M059J (cell line): ENCODE results near the gene SLC7A8. TPM values are rescaled to one million over a fixed set of nuclear protein-coding genes. Genes with fewer than 3 reads are reported as not detected.

Experiments
- DNase-seq: peaks from one replicate; pipeline ENCODE4 v3.0.0-alpha.2; 2012; ENCODE audit warnings: low read depth
- total RNA-seq: library from RNA; depleted of rRNA; stranded (reverse); fragments of >200 nt; shearing (Covaris generic); gene quantifications from 2 replicates; pipeline ENCODE4 v1.2.3, GENCODE V29; 2014

SLC7A8 gene
- total RNA-seq, 1 experiment from 2014 or later = 4.0 TPM

DNA sequence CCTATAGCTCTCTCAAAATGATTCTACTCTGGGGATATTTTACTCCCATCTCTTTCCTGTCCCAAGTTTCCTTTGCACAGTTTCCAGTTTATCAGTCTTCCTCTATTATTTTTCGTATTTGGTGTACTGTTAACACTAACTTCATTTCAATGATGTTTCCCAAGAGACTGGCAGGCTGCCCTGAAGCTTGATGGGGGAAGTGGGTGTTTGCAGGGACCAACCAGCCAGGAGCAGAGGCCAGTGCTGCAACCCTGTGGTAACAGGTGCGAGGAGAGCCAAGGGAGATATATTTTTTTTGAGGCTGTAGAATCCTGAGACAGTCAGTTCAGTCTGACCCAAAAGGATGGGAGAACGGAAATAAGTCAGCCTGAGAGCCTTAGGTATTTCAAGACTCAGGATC lies 52.6 kb downstream of the SLC7A8 start:
- no peak for DNase-seq

DNA sequence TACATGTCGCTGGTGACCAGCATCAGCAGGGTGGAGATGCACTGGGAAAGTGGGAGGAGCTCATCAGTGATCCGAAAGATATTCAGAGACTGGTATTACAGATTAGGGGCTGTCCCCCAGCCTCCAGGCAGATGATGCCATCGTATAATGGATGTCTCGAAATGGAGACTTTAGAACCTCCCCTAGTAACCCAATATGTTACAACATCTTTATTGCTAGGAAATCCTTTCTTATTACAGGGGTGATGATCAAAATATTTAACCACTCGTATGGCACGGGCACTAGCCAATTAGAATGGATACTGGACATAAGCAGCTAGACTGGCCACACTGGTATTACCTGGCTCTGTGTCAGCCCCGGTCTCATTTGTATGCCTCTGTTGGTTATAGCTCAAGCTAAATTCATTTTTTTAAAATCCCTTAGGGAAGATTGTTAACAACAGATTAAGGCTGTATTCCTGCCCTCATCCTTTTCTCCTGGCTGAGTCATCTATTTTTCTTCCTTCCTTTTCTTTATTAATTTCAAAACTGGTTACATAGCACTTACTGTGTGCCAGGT lies 53.6 kb downstream of the SLC7A8 start:
- no peak for DNase-seq

DNA sequence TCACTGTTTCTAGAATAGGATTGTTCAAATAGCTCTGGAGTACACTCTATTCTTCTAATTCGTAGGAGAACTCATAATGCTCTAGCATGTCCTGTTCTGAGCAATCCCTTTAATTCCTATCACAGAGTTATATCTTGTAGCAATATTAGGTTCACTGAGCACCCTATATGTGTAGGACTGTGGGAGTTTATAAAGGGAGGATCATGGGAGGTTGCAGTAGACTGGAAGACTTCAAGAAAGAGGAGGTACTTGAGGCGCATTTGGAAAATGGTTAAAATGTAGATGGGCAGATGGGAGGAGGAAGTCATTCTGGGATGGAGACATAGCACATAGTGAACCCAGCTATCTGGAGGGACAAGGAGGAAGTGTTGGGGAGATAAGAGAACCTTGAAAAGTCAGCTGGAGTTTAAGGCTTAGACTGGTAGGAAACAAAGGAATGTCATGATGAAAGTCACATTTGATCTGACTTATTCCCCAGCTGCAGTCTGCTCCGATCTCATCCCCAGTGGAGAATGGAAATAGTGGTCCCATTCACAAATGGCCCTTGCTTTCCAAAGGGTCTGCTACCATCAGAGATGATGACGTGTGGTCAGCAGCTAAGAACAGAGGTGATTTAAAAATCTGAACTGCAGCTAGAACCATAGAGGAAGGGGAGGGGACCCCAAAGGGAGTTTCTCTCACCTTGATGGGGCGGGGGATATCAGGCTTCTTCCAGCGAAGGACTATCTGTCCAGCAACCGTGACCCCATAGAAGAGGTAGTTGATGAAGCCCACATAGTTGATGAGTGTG lies 54.3 kb downstream of the SLC7A8 start:
- no peak for DNase-seq

DNA sequence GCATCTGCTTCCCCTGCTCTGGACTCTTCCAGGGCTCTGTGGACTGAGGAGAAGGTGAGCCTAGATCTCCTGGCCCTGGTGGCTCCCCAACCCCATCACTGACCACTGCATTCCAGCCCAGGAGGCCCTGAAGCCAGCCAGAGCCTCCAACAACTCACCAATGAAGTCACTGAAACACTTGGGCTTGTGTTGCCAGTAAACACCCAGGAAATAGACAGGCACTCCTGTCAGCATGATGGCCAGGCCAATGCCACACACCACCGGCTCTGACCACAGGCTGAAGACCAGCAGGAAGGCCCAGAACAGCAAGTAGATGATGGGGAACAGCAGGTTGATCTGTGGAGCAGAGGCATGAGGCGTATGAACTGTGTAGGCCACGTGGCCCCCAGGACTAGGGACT lies 55.6 kb downstream of the SLC7A8 start:
- DNase-seq = no peak

DNA sequence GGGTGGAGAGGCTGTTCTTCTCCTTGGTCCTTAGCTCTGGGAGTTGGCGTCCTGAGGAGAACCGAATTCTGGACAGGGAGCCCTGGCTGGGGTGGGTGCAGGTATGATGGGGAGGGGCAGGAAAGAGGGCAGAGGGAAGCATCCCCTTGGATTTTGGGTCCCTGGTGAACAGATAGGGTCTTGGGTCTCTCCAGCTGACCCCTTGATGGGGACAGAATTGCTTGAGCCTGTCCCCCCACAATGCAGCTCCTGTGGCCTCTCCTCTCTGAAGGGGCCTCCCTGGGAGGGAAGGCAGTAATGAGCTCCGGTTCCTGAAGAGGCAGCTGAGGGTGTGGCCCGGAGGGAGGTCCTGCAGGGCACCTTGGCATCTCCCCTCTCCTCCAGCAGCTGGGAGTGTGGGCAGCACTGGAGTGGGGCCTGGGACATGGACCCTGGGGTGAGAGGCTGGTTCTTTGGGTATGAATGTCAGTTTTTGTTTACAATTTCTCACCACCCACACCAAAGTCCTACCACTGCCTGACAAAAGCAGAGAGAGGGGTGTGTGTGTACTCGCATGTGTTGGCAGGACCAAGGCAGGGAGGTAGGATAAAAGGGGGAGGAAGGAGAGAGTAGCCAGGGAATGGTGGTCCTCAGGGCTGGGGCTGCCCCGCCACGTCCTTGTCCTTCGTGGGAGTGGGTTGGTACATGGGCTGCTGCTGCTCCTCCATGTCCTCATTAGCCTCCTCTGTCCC lies 56.7 kb downstream of the SLC7A8 start:
- no peak for DNase-seq

DNA sequence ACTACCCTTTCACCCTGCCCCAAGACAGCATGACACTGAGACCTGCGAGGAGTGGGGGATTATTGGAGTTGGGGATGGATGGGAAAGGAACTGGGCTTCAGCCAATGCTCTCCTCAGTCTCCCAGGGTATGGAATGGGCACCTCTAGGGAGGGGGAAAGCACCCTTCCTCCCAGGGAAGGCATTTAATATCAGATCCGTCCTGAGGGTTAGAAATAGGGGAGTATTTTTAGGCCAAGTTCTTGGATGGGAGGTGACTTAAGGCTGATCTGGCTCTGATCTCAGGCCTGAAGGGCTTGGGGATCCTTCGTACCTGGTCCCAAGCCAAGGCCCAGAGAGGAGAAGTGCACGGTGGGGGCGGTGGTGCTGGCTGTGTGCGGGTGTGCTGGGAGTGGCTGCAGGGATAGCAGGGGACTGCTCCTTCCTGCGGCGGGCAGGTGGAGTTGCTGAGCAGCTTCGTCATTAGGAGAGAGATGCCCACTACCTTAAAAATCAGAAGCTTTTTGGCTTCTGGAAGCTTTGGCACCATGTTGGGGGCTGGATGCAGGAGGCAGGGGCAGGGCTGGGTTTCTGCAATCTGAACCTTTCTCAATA lies 57.4 kb downstream of the SLC7A8 start:
- DNase-seq = no peak

DNA sequence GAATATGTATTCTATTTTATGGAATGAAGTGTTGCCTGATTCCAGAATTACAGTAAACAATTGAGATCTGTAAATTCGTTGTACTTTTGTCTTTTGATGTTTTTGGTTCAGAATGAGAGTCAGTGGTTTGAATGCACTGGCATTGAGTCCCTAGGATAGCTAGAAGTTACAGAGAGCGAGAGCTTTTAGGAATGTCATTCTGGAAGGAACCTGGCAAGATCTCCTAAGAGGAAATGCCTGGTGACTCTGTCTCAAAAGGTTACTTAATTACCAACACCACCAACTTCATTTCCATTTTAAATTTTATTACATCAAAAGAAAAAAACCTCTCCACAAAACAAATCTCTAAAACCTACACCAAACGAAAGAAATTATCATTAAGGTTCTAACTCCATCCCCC lies 58.4 kb downstream of the SLC7A8 start:
- DNase-seq = peak; percentile 27

DNA sequence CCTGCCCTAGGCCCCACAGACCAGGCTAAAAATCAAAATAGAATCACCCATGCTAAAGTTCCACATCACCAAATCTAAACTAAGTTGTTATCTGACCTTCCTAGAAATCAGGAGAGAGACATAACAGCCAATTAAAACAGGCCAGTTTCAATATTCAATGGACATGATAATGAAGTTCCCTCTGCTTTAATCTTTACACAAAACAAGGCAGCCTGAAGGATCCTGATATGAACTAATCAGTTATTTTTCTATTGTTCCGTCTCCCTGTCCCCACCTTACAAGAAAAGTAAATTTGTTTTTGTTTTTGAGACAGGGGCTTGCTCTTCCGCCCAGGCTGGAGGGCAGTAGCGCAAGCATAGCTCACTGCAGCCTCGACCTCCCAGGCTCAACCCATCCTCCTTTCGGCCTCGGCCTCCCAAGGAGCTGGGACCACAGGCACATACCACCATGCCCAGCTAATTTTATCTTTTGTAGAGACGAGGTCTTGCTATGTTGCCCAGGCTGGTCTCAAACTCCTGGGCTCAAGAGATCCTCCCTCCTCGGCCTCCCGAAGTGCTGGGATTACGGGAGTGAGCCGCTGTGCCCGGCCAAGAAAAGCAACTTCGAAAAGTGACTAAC lies 59.0 kb downstream of the SLC7A8 start:
- no peak for DNase-seq

DNA sequence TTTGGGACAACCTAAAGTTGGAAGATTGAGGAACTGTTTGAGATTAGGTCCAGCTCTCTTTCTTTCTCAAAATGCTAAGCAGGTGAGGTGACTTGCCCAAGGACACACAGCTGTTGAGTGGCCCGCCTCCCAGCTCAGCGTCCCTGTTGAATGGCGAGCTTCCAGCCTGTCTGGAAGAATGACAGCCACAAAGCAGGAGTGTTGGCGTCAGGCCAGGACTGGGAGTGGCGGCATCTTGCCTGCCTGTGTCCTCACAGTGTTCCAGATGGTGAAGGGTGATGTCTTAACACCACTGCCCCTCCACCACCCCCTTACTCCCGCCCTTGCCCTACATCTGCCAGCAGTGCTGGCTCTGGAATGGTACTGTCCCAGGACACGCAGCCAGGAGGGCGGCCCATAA lies 60.0 kb downstream of the SLC7A8 start:
- no peak for DNase-seq

DNA sequence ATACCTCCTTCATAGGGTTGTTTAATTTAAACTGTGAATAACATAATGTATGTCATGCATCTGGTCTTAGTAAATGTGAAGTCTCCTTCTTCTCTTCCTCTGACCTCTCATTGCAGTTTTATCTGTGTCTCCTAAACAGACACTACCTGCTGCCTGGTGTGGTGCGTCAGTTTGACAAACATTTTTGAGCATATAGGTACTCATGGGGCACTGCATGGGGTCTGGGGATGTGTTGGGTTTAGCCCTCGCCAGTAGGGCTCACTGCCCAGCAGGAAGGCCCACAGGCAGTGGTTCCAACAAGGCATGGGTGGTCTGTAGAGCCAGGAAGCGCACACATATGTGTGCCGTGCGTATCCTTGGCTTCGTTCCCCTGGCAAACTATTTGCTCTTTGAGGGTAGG lies 61.4 kb downstream of the SLC7A8 start:
- DNase-seq = no peak

DNA sequence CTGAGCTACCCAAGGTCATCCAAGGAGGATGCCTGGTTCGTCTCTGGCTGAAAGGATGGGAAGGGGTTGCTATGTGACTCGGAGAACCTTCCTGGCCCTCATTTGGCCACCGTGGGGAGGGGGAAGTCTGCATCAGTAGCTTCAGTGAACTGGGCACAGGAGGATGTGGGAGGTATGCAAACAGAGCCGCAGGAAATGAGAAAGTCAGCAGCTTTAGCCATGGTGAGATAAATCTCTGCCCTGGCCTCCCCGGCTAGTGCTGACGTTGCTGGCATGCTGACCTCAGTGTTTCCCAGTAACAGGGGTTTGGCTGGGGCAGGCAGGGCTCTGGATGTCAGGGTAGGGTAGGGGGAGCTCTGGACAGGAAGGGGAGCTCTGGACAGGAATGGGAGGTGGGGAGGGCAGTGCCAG lies 62.1 kb downstream of the SLC7A8 start:
- peak; percentile 83 for DNase-seq

DNA sequence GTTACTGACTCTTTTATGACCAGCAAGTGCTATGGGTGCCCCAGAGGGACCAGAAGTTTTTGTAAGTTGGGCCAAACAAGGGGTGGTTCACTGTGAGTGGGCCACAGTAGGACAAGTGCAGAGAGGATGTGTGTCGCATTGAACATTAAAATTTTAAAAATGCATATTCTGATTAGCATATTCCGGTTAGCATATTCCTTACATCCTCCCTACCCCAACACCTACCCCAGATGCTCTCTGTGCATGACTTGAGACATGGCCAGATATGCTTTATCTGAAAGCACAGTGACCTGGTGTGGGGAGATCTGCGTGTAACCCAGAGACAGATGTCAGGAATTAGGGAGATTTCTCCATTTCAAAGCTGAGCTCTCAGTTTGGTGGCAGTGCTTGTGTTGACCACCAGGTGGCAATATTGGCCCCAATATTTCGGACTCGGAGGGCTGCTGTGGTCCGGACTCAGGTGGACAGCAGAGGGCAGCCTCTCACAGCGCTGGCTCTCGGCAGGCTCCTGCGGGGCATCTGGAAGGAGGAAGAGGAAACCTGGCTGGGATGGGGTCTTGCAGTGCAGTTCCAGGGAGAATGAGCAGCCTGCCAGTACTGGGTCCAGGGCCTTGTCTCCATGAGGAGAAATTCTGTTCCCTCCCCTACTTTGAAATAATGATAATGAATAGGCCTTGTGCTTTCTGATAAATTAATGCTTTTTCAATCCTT lies 62.8 kb downstream of the SLC7A8 start:
- DNase-seq = peak; percentile 83

DNA sequence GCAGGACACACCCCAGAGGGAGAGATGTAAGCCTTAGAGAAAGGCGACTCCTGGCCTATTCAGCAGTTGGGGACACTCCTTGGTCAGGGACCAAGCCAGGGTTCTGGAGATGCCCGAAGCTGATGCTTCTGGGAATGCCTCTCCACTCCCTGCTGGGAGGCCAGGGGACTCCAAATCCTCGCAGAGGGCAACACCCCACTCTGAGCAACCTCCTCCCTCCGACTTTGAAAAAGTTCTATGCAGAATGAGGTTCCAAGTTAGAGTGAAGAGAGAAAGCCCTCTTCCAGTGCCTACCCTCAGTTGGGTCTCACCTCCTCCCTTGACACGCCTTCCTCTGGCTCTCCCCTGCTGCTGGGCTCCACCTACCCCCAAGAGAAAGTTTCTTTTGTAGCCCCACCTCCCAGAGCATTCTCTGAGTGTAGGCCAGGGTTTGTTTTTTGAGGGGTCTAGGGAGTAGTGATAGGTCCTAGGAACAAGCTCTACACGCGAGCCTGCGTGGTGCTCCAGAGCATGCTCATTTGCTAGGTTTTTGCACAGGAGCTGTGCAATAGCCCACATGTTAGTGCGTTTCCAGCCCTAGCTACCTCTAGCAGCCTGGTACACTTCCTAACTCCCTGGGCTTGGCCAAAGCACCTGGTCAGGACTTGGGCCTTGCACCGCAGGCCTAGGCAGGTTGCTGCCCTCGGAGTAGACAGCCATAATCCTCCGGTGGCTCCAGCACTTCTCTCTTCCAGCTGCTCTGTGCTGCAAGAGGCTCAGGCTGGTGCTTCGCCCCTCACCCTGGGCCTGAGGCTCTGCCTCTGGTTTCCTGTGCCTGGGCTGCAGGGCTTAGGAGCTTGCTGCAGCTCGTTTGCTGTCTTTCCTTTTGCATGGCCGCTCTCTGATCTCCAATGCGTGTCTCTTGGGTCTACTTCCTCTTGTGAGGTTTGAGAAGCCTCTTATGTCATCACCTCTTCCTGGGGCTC lies 63.8 kb downstream of the SLC7A8 start:
- no peak for DNase-seq

DNA sequence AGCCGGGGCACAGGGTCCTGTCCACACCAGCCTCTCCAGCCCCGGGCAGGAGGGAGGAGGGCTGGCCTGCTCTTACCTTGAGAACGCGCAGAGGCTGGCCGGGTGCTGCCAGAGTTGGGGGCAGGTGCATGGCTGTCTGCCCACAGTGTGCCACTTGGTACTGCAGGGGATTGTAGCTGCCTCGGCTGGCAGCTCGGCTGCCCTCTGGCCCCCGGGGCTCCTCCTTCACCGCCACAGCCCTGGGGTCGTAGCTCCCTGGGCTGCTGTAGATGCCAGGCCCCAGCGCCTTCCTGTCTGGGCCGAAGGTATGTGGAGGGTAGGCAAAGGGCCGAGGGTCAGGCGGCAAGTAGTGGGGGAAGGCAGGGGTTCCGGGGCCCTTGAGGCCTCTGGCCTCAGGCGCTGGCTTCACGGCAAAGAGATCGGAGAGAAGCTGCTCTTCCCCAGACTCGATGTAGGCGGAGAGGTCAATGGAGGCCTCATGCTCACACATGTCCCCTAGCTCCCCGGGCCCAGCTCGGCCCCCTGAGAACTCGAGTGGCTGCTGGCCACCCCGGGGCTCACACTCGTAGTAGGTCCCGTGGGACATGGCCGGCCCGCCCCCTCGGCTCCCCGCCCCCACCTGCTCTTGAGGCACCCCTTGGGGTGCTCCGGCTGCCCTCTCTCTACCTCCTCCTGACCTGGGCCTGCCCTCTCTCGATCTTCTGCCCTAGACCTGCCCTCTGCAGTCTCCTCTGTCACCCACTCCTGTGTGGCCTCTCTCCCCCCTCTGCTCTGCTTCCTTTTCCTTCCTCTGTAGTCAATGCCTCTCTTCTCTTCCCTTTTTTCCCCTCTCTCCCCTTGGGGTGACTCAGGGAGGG lies 64.7 kb downstream of the SLC7A8 start, which contains the start of gene CEBPE:
CEBPE (minus strand) TSS at position 750 of the 857 bp plus-strand sequence; CDS start at position 586, 164 bp downstream.
- no peak for DNase-seq

DNA sequence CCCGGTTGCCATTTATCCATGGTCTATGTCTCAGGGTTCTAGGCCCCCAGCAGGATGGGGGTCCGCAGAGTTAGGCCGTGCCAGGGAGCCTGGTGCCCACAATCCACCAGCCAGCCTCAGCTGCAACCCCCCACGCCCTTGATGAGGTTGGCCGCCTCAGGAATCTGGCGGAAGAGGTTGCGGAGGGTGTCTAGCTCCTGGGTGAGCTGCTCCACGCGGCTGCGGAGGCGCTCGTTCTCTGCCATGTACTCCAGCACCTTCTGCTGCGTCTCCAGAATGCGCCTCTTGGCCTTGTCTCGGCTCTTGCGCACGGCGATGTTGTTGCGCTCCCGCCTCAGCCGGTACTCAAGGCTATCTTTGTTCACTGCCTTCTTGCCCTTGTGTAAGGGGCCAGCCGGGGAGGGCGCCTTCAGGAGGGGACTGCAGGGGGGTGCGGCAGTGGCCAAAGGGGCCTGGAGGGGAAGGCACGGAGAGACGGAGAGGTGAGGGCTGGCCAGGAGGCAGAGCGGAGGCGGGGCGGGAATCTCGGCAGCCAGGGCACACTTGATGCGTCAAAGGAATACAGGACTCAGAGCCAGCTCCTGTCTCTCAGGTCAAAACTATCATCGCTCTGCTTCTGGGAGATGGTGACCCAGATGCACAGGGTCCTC lies 66.0 kb downstream of the SLC7A8 start:
- DNase-seq = no peak

DNA sequence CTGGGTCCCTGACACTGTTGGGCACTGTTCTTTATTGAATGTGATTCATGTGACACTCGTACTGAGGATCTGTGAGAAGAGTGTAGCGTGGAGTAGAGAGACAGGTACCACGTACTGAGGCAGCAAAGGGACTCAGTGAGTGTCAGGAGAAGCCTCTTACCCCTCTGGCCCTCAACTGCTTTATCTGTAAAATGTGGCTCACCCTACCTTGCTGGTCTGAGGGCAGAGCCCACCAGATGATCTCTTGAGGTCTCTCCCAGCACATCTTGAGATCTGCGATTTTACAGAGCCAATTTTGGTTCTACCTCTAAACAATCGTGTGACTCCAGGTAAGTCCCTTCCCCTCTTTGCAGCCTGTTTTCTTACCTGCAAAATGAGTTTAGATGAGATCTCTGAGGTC lies 67.5 kb downstream of the SLC7A8 start:
- DNase-seq = no peak

DNA sequence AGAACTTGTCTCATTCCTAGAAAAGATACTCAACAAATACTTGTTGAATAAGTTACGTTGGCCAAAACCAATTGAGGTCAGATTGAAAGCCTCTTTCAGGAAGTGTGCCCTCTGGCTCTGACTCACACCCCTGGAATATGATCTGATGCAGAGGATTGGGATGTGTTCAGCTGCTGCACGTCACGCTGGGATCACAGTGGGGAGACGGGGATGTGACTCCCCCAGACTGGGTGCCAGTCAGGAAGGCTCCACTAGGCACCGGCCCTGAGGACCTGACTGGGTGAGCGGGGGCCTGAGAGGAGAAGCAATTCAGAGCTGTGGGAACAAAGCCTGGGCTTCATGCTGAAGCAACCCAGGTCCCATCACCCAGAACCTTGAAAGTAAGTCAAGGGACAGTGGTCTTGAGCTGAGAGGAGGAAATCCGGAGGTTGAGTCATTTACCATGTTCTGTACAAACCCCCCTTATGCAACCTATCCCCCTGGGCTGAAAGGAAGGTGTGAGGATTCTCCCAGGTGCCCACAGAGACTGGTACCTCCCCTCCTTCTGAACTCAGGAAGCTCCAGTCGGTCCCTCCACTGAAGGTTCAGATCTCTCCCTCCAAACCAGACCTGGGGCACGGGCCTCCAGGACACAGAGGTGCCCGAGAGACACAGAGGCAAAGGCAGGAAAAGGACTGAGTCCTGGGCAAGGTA lies 68.3 kb downstream of the SLC7A8 start:
- peak; percentile 98 for DNase-seq

DNA sequence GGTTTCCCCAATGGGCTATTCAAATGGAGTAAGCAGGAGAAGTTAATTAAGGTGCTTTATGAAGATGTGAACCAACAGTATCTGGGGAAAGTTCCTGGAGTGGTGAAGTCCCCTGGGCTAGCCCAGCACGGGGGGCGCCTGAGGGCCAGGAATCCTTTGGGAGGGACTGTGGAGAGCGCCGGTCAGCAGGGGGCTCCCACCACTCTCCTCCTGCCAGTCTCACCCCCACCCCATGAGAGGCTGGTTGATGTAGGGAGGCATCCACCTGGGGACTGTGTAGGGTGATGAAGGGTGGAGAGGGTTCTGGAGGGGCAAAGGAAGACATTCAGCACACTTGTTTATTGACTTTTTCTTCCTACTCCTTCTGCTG lies 68.8 kb downstream of the SLC7A8 start:
- DNase-seq = no peak
